HG02623 (cell line): ENCODE measurements around the gene WWTR1.

ENCODE experiments used
- ATAC-seq: cut with Tn5 transposase; IDR thresholded peaks from one replicate; pipeline ENCODE4 v1.9.1; 2021; ENCODE audit warnings: moderate library complexity; ENCODE audit not compliant: unreplicated experiment

Gene WWTR1

GRCh38 chr3:149655826-149656574, 1.8 kb downstream of the WWTR1 start:
- no peak for ATAC-seq

- no peak for ATAC-seq
Measured at GRCh38 chr3:149654188-149654601, 3.6 kb downstream of the WWTR1 start.

- no peak for ATAC-seq
Measured at GRCh38 chr3:149653564-149653963, 4.3 kb downstream of the WWTR1 start.

DNA sequence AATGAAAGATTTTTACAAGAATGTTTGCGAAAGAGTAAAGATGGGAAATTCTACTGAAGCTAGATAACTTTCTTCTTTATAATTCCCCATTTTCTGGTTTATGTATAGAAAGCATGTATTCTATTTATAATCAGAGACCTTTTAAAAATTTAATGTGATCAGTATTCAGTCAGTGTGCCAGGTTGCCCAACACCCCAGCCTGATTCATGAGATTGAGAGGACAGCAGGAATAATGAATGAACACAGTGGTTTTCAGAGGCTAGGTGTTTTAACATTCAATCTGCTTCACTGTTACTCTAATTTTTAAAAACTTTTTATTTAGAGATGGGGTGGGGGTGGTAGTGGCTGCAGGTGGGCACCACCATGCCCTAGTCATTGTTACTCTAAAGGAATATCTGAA, 4.7 kb downstream of the WWTR1 start:
- no peak for ATAC-seq

DNA sequence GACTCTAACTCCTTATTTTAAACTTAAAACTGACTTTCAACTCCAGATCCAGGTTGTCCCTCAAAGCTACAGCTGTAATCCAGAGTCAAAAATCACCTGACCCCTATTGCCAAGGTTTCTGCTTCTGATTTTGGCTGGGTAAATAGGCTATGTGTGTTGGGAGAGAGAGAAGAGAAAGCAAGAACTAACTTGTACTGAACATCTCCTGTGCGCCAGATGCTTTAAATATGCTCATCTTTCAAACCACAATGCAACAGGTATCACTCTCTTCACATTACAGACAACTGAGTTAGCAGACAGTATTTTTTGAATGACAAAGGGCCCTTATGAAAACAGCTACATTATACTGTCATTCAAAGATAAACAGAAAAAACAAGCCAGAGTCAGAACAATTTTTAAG, 7.0 kb downstream of the WWTR1 start:
- ATAC-seq, result no peak

DNA sequence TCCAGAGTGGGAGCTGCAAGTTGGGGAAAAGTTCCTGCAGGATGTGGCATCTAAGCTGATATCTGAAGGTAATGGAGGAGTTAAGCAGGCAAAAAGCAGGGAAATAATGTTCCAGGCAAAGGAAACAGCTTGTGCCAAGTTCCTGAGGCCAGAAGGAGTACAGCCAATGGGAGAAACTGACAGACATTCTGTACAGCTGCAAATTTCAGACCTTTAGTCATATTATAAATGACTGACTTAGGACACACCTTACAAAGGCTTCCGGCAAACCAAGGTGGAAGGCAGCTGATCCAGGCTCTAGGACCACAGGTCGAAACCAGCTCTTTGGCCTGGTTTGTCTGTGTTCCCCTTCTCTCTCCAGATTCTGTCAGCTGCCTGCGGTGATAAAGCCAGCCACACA, 9.3 kb downstream of the WWTR1 start:
- no peak for ATAC-seq

- ATAC-seq, result no peak
Measured at GRCh38 chr3:149647812-149648211, 10.0 kb downstream of the WWTR1 start.

DNA sequence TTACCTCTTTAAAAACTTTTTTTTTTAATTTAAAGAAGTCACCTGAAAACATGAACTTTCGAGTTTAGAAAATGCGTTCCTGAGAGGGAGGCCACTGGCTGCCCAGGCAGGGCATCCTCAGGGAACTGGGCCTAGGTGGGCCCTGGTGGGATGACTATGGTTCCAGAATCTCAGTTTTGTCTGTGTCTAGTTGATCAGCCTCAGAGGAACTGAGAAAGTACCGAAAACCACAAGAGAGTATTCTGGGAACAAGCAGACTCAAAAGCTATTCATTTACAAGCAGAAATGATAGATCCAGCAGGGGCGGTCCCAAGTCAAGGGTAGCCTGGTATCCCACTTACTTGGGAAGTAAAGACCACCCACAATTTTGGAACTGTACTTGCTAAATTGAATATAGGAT, 10.5 kb downstream of the WWTR1 start:
- ATAC-seq, result no peak

DNA sequence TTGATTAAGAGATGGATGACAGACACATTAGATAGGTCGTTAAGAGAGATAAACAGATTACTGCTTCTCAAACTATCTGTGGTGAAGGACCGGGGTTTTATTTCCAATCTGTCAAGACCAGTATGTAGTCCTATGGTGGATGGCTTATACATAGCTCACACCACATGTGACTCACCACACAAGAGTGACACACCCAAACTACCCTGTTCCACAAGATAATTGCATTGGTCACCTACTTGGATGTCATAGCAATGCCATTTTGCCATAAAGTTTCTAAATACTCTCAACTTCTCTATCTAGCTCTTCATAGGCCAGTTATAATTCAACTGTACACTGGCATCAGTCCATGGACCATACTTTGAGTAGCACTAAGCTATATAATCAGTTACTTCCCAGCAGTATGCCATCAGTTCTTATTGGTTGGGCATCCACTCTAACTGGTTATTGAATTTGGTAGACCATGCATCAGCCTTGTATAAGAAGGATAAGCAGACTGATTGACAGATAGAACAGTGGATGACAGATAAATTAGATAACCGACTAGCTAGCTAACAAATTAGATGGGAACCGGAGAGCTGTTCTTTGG, 11.6 kb downstream of the WWTR1 start:
- no peak for ATAC-seq

DNA sequence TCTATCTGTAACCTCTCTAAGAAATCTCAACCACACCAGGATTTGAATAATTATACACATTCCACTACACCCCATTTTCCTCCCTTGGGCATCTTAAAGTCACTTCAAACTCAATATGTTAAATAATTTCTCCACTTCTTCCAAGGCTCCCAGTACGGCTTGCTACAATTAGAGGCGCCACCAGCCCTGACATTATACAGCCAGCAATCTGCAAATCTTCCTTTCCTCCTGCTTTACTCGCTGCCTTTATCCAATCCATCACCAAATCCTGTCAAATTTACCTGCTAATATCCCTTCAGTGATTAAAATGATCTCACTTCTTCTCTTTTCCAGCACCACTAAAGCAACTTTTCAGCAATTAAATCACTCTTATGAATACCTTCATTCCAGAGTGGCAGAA, 13.9 kb downstream of the WWTR1 start:
- no peak for ATAC-seq

- ATAC-seq, result no peak
Measured at GRCh38 chr3:149643482-149643798, 14.4 kb downstream of the WWTR1 start.

- ATAC-seq, result no peak
Measured at GRCh38 chr3:149640976-149641728, 16.7 kb downstream of the WWTR1 start.

GRCh38 chr3:149639093-149639486, 18.7 kb downstream of the WWTR1 start:
- no peak for ATAC-seq

DNA sequence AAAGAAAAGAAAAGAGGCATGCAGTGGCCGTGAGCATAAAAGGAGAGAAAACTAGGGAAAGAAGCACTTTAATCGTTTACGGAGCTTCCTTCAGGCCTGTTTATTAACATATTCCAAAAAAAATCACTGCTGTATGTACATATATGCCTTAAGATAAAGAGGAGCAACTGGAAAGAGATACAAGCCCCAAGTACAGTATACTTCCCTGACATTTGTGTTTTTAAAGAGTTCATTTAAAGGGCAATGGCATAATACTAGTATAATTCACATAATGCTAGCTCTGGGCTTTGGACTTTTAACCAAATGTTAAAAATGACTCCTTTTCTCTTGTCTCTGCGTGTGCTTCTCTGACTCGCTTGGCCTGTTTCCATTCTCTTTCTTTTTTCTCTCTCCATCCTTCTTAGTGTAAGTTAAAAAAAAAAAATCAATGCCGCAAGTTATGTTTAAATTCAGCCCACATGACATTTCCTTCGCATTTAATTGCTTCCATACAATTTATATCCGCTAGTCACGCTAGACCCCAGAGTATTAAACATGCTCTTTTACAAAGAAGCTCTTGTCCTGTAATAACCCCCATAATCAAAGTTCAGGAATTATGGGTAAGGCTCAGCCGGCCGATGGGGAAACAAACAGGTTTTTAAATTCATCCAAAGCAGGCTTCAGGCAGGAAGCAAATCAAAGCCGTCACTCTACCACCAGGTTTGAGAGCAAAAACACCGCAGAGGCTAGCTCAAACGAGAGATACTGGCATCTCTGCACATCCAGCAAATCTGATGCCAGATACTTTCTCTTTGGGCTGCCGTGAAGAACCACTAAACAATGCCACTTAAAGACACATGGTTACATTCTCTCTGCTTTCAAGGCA, 19.4 kb downstream of the WWTR1 start:
- no peak for ATAC-seq

- ATAC-seq, result no peak
Measured at GRCh38 chr3:149635396-149635795, 22.4 kb downstream of the WWTR1 start.

- ATAC-seq, result no peak
Measured at GRCh38 chr3:149634573-149634972, 23.3 kb downstream of the WWTR1 start.

GRCh38 chr3:149634072-149634471, 23.8 kb downstream of the WWTR1 start:
- ATAC-seq, result no peak

GRCh38 chr3:149632225-149632624, 25.6 kb downstream of the WWTR1 start:
- ATAC-seq, result no peak

DNA sequence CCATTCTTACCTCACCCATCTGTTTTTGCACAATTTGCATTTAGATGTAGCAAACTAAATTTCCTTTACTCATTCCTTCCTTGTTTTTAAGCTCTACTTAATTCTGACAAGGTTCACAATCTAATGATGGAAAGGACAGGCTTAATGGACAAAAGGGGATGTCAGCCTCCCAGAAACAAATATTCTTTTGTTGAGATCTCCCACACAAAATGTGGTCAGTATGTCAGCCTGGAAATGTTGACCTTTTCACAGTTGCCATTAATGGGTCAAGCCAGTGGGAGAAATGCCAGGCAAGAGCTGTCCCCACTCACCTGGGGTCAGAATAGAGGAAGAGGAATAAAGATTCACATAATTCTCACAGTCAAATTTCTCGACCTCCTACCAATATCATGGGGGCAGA, 27.0 kb downstream of the WWTR1 start:
- no peak for ATAC-seq

DNA sequence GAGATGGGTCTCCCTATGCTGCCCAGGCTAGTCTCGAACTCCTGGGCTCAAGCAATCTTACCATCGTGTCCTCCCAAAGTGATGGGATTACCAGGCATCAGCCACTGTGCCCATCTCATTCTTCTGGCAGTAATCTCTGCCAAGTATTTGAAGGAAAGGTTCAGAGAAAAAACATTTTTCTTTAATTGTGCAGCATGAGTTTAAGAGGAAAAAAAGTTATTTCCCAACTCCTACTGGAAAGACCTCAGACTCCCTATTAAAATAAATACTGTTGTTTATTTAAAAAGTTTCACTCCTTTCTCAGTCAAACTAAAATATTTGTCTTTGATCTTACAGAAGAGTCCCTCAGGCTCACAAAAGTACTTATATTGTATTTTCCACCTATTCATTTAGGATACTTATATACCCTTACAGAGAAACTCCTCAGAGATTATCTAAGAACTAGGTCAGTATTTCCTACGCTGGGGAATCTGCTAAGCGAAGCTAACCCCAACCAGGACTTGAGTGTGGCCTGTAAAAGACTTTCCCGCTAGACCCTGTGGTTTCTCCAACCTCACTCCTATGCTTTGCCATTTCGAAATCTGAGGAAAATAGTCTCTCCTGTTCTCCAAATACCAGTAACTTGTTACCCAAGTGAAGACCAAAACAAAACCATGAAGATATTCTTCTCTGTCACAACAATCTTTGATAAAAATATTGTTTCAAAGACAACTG, 28.7 kb downstream of the WWTR1 start:
- no peak for ATAC-seq

DNA sequence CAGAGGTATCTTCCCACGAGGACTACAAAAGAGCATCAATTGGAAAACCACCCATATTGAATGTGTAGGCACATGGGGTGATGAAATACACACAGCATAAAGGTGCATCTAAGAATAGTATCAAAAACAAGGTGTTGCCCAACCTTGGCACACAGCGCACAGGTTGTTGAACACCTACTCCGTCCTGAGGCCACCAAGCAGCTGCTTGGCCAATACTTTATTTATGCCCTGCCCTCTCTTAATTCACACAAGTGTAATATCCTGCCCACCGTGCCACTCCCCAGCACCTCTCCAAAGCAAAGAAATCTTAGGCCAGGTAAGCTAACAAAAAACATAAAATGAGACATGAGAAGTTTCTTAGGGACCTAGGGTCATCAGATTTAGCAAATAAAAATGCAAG, 31.2 kb downstream of the WWTR1 start:
- no peak for ATAC-seq
